Large intestine (tissue), 3 donors: ENCODE data around the gene EEF1AKMT1. TPM values are rescaled to one million over a fixed set of nuclear protein-coding genes. Genes with fewer than 3 reads are reported as not detected.
A peak's percentile ranks its signal among the peaks of the same experiment; 100 is the strongest.

Experiments used
- DNase-seq, 2 donors: peaks; one replicate each; pipeline versions ENCODE4 v3.0.0 to v3.0.0-alpha.2; 2013
- H3K27ac ChIP-seq: one replicate; pipeline ENCODE4 v1.5.1; 2013; ENCODE audit warnings: low read length
- H3K27me3 ChIP-seq: 2 replicates; pipeline ENCODE4 v1.6.1; 2013; ENCODE audit warnings: low read length; ENCODE audit not compliant: control insufficient read depth, insufficient read depth
- H3K36me3 ChIP-seq: 2 replicates; pipeline ENCODE4 v1.6.1; 2013; ENCODE audit warnings: low read length; ENCODE audit not compliant: control insufficient read depth, insufficient read depth
- H3K4me1 ChIP-seq: one replicate; pipeline ENCODE4 v1.6.1; 2013; ENCODE audit warnings: low read length; ENCODE audit not compliant: control insufficient read depth, insufficient read depth
- H3K4me3 ChIP-seq: one replicate; pipeline ENCODE4 v1.5.1; 2013; ENCODE audit warnings: low read length
- H3K9me3 ChIP-seq: one replicate; pipeline ENCODE4 v1.6.1; 2013; ENCODE audit warnings: mild to moderate bottlenecking, low read depth, low read length, moderate library complexity; ENCODE audit not compliant: control insufficient read depth
- WGBS: methylation state at CpG from one replicate; pipeline ENCODE4 v1.1.5; 2013; ENCODE audit warnings: low lambda C conversion rate; ENCODE audit not compliant: insufficient coverage; 5-methylcytosine and 5-hydroxymethylcytosine counted together
- polyA plus RNA-seq: library from polyadenylated mRNA; unstranded; fragments of 120-200 nt; gene quantifications from one replicate; pipeline ENCODE4 v1.2.1, GENCODE V29; 2013

Gene EEF1AKMT1
- polyA plus RNA-seq, 1 donor, result 9.0 TPM

DNA sequence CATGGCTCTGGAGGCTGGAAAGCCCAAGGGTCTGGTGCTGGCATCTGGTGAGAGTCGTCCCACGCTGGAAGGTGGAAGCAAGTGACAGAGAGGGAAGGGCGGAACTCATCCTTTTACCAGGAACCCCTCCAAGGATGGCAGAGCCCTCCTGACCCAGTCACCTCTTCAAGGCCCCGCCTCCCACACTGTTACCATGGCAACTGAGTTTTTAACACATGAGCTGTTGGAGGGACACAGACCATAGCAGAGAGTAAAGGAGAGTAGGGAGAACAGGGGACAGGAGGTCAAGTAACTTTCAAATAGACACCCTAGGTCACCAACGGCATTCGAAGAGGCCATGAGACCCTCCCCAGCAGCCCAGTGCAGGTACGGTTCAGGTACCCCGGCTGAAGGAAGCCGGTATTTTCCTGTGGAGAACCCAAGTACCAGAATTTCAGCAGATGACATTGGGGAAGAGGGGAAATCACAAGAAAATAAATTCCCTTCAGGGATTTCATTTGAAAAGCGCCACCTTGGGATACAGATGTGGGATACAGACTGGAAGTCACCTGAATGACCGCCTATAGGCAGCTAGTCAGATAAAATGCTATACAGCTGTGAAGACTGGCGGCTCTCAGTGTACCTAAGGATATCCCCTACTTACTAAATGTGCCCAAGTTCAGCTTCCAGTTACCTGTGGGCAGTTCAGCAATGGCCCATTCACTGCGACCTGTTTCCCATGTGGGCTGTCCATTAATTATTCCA, 62.3 kb downstream of the EEF1AKMT1 start:
- Histone ChIP-seq H3K27ac (no peak overlapping the region), H3K4me3 (no peak overlapping the region), H3K27me3 (peaks cover 10% of the 10 kb centered on the region), H3K9me3 (no peaks in the 10 kb centered on the region), H3K36me3 (no peaks in the 10 kb centered on the region), H3K4me1 (no peaks in the 10 kb centered on the region)
- no peak for DNase-seq
- WGBS, result no CpG with 5 or more reads among the region's 13 CpGs

DNA sequence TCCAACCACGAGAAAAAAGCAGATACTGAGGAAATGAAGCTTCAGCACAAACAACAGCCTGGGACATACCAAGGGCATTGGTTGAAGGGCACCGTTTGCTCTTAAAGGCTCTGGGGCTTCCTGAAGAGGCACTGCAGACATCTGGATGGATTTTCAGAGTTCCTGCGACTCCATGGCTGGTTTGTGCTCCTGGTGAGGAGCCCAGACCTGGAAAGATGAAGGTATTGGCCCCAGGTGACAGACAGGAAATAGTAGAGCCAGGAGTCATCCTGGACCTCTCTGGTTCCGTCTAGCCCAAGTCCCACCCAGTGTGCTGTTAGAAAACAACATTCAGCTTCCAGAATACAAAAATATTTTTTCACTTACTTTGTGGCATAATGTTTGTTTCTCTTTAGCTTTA, 64.0 kb downstream of the EEF1AKMT1 start:
- WGBS, result no CpG with 5 or more reads among the region's 4 CpGs
- peaks cover 10% of the 10 kb centered on the region for H3K27me3 ChIP-seq
- no peaks in the 10 kb centered on the region for H3K9me3 ChIP-seq
- no peaks in the 10 kb centered on the region for H3K4me1 ChIP-seq
- DNase-seq, result no peak
- H3K36me3 ChIP-seq, result no peaks in the 10 kb centered on the region
- H3K27ac ChIP-seq, result no peak overlapping the region
- no peak overlapping the region for H3K4me3 ChIP-seq

DNA sequence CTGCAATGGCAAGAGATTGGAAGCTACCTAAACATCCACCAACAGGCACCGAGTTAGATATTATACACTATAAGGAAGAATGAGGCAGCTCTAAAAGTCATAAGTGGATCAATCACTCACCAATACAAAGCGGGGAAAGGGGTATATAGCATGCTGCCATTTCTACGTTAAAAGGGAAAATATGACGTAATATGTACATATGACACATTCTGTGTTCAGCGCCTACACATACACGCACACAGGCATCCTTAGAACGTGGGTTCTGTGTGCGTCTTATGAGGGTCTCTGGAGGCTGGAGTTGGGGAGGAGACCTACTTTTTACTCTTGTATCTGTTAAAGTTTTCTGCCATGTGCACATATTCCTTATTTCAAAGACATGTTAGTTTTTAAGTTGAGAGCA, 64.4 kb downstream of the EEF1AKMT1 start:
- Histone ChIP-seq H3K9me3 (no peaks in the 10 kb centered on the region), H3K27me3 (peaks cover 9% of the 10 kb centered on the region), H3K36me3 (no peaks in the 10 kb centered on the region), H3K4me1 (peaks cover 2% of the 10 kb centered on the region), H3K27ac (no peak overlapping the region), H3K4me3 (no peak overlapping the region)
- WGBS, result no CpG with 5 or more reads among the region's 8 CpGs
- no peak for DNase-seq

DNA sequence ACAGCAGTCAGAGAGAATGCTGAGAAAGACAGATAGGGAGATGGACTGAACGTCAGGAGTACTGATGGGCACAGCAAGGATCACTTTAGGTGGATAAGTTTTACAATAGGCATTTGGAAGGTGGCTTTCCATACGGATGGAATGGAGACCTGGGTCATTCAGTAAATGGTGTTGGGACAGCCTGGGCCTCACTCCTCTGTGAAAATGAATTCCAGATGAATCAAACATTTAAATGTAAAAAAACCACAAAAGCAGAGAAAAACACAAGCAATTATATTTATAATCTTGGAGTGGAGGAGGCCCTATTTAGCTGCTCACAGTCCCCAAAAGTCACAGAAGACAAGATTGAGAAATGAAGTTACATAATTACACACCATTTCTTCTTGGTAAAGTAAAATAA, 65.5 kb downstream of the EEF1AKMT1 start:
- no CpG with 5 or more reads among the region's 2 CpGs for WGBS
- peaks cover 2% of the 10 kb centered on the region for H3K27me3 ChIP-seq
- no peaks in the 10 kb centered on the region for H3K9me3 ChIP-seq
- H3K36me3 ChIP-seq, result no peaks in the 10 kb centered on the region
- H3K4me3 ChIP-seq, result no peak overlapping the region
- no peak for DNase-seq
- peaks cover 2% of the 10 kb centered on the region for H3K4me1 ChIP-seq
- H3K27ac ChIP-seq, result no peak overlapping the region

DNA sequence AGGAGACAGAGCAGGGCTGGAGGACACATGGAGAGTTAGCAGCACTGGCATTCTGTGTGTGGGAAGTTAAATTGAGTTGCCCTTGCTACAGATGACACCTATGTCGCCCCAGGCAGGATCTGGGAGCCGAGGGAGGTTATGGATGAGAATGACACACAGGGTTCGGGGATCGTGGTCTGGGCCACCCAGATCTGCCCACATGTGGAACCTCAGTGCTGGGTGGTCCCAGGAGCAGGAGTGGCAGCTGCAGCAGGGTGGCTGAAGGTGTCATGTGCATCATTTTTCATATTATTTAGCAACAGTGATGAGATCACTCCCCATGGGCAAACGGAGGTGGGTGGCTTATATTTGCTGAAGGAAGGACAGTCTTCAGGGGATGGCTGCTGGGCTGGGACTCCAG, 67.1 kb downstream of the EEF1AKMT1 start:
- Histone ChIP-seq H3K27me3 (no peaks in the 10 kb centered on the region), H3K27ac (no peak overlapping the region), H3K36me3 (no peaks in the 10 kb centered on the region), H3K4me1 (peaks cover 7% of the 10 kb centered on the region), H3K9me3 (no peaks in the 10 kb centered on the region), H3K4me3 (no peak overlapping the region)
- no CpG with 5 or more reads among the region's 5 CpGs for WGBS
- no peak for DNase-seq

DNA sequence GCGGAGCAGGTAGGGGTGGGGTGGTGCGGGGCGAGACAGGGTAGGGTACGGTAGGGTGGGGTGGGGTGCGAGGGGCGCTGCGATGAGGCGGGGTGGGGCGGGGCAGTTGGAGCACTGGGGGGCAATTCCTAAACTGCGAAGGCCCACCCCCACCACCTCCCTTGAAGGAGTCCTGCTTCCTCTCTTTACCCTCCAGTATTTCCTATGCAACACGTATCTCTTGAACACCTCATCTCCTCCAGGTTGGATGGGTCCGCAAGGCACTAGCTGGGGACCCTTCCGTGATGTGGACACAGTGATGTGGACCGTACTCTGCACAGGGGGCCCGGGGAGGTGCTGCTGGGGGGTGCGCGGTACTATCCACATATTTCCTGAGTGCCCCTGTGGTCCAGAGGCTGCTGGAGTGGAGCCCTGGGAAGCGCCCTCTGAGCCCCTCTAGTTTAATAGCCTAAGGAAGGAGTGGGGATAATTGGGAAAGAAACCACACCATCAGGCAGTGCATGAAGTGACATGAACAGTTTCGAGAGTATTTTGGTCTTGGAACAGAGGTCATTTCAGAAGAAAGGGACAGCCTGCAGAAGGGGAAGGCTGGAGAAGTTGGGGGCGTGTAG, 69.2 kb downstream of the EEF1AKMT1 start:
- peak in 1 of 2 donors; percentile 39 for DNase-seq
- Histone ChIP-seq H3K4me1 (peaks cover 8% of the 10 kb centered on the region), H3K9me3 (no peaks in the 10 kb centered on the region), H3K27me3 (peaks cover 2% of the 10 kb centered on the region), H3K27ac (no peak overlapping the region), H3K4me3 (peak overlapping the region; percentile 23), H3K36me3 (no peaks in the 10 kb centered on the region)
- WGBS, result 20% methylated on average over 1 of the region's 20 CpGs

DNA sequence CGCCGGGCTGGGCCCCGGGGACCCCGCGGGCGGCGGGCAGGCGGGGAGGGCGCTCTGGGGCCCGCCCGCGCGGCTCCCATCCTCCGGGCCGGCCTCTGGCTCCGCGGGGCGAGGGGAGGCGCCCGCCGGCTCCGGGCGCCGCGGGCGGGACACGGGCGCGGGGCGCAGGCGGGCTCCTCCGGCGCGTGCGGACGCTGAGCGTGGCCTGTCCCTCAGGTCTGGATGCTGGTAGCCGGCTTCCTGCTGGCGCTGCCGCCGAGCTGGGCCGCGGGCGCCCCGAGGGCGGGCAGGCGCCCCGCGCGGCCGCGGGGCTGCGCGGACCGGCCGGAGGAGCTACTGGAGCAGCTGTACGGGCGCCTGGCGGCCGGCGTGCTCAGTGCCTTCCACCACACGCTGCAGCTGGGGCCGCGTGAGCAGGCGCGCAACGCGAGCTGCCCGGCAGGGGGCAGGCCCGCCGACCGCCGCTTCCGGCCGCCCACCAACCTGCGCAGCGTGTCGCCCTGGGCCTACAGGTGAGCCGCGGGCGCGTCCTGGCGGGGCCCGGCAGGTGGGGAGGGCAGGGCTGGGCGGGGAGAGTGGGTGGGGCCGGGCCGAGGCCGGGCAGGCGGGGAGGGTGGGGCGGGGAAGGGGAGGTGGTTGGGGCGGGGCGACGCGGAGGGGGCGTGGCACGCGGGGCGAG, 69.8 kb downstream of the EEF1AKMT1 start:
- H3K4me3 ChIP-seq, result no peak overlapping the region
- H3K36me3 ChIP-seq, result no peaks in the 10 kb centered on the region
- no peaks in the 10 kb centered on the region for H3K9me3 ChIP-seq
- no CpG with 5 or more reads among the region's 98 CpGs for WGBS
- DNase-seq, result peak; percentile 90 to 94
- peaks cover 8% of the 10 kb centered on the region for H3K4me1 ChIP-seq
- H3K27ac ChIP-seq, result no peak overlapping the region
- peaks cover 2% of the 10 kb centered on the region for H3K27me3 ChIP-seq

DNA sequence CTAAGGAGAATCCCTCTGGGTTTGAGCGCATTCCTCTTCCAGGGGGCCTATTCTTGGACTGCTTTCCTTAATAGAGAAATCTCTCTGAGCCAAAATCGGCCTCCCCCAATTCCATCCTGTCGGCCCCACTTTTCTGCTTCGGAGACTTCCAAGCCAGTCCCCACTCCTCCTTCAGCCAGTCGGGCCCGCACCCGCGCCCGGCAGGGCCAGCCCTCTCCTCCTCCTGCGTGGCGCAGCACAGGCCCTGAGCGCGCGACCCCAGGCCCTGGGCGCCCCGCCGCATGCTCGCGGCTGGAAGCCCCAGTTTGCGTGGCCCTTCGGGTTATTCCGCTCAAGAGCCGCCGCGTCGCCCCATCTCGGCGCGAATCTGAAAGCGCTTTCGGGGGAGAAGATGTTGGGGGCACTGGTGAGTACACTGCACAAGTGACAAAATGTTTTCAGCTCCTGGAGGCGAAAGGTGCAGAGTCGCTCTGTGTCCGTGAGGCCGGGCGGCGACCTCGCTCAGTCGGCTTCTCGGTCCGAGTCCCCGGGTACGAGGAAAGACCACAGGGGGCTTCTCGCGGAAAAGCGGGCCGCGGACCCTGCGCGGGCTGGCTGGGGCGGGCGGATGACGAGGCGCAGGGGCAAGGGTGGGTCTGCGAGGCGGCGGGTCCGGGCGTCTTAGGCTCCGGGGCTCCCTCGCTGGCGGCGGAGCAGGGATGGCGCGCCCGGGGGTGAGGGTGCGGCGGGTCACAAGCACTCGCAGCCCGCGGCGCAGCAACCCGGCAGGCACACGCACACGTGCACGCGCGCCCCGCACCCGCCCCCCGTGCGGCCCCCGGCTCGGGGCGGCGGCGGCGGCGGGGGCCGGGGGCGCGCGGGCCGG, 70.6 kb downstream of the EEF1AKMT1 start, which contains the start of gene IL17D:
IL17D (plus strand) TSS at position 785 of the 865 bp plus-strand sequence. CDS start 303 bp downstream, outside the sequence.
- Histone ChIP-seq H3K4me3 (peak within 1 kb of the TSS; percentile 80), H3K9me3 (no peaks in the 10 kb centered on the region), H3K36me3 (no peaks in the 10 kb centered on the region), H3K4me1 (peaks cover 8% of the 10 kb centered on the region), H3K27ac (peak within 1 kb of the TSS; percentile 53), H3K27me3 (peaks cover 2% of the 10 kb centered on the region)
- WGBS, result no CpG with 5 or more reads among the region's 94 CpGs
- DNase-seq, result peak in 1 of 2 donors; percentile 68

DNA sequence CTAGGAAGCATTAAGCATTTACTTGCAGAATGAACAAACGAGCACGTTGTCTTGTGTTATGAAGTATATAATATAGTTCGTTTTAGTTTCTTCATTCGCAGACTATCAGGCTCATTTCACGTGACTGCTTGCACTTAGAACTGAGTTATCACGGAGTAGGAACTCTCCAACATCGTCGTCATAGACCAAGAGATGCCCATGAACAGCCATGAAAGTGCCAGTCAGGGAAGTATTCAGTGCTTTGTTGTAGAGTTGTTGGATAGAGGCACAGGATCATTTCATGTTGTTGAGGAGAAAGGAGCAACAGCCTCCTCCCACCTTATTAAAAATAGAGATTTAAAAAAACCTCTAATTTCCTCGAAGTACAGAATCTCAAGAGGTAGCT, 71.2 kb downstream of the EEF1AKMT1 start:
- DNase-seq, result peak; percentile 76 to 82
- Histone ChIP-seq H3K27ac (peak overlapping the region; percentile 53), H3K27me3 (peaks cover 2% of the 10 kb centered on the region), H3K9me3 (no peaks in the 10 kb centered on the region), H3K36me3 (no peaks in the 10 kb centered on the region), H3K4me3 (peak overlapping the region; percentile 80), H3K4me1 (peaks cover 8% of the 10 kb centered on the region)
- WGBS, result no CpG with 5 or more reads among the region's 9 CpGs

DNA sequence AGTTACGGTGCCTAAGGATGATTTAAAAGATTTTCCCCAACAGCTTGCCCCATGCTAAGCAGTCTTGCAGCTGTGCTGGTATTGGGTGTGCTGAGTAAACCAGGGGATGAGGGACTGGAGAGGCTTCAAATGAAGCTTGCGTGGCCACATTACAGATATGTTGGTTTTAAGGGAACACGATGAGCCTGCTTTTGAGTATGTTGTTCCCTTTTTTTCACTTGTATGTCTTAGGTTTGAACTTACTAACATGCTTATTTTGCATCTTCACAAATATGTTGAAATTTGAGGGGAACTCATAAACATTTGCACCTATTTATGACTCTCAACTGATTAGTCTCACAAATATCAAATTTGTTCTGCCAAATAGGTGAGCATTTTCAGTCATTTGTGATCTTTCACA, 72.3 kb downstream of the EEF1AKMT1 start:
- Histone ChIP-seq H3K27ac (no peak overlapping the region), H3K36me3 (no peaks in the 10 kb centered on the region), H3K4me1 (peaks cover 8% of the 10 kb centered on the region), H3K27me3 (peaks cover 2% of the 10 kb centered on the region), H3K4me3 (peak overlapping the region; percentile 80), H3K9me3 (no peaks in the 10 kb centered on the region)
- no peak for DNase-seq
- WGBS, result 100% methylated on average over 1 of the region's 3 CpGs
